K562 (cell line): ENCODE results near the gene KAT6B. TPM values are rescaled to one million over a fixed set of nuclear protein-coding genes. Genes with fewer than 3 reads are reported as not detected.

ENCODE experiments used
- ADNP ChIP-seq: fragments of 200-800 bp; sonication (Bioruptor generic); IDR thresholded peaks from 2 replicates; pipeline ENCODE4 v1.6.1; 2016; ENCODE audit warnings: missing genetic modification characterization, missing compliant biosample characterization
- CBX8 ChIP-seq: fragments of 200-600 bp; sonication (generic); IDR thresholded peaks from 2 replicates; pipeline ENCODE4 v1.6.1; 2012; ENCODE audit warnings: borderline replicate concordance, mixed run types, low read depth, mild to moderate bottlenecking, moderate library complexity, mixed read lengths, low read length, control low read depth, inconsistent platforms; ENCODE audit not compliant: poor library complexity, severe bottlenecking; ENCODE audit errors: extremely low read depth
- E4F1 ChIP-seq: fragments of 250-450 bp; sonication (Bioruptor Pico); IDR thresholded peaks from 2 replicates; pipeline ENCODE4 v1.5.0; 2021; ENCODE audit warnings: mild to moderate bottlenecking, borderline replicate concordance
- ELF2 ChIP-seq: fragments of 250-450 bp; sonication (Bioruptor Pico); IDR thresholded peaks from 2 replicates; pipeline ENCODE4 v1.5.0; 2021; ENCODE audit warnings: mild to moderate bottlenecking
- ERF ChIP-seq: fragments of 450-650 bp; formaldehyde crosslinking; IDR thresholded peaks from 2 replicates; pipeline ENCODE4 v1.4.0; 2020; ENCODE audit warnings: mild to moderate bottlenecking, mixed read lengths
- HDGF ChIP-seq: fragments of 450-650 bp; IDR thresholded peaks from 2 replicates; pipeline ENCODE4 v1.6.1; 2016
- HINFP ChIP-seq: fragments of 450-650 bp; conservative IDR thresholded peaks from 2 replicates; pipeline ENCODE4 v1.6.1; 2016; ENCODE audit warnings: missing genetic modification characterization, low read depth, mild to moderate bottlenecking, control low read depth, missing compliant biosample characterization
- IRF9 ChIP-seq: fragments of 450-650 bp; IDR thresholded peaks from 2 replicates; pipeline ENCODE4 v1.6.1; 2016; ENCODE audit warnings: missing biosample characterization, missing genetic modification characterization
- KHSRP ChIP-seq: fragments of 450-650 bp; IDR thresholded peaks from 2 replicates; pipeline ENCODE4 v1.6.1; 2017
- KLF1 ChIP-seq: fragments of 450-650 bp; IDR thresholded peaks from 2 replicates; pipeline ENCODE4 v1.6.1; 2016; ENCODE audit warnings: missing genetic modification characterization, missing compliant biosample characterization
- MAX ChIP-seq: sonication (generic); formaldehyde crosslinking; IDR thresholded peaks from 2 replicates; pipeline ENCODE4 v1.9.0; 2022; ENCODE audit warnings: mild to moderate bottlenecking, missing genetic modification reagents
- MTF1 ChIP-seq: fragments of 250-450 bp; sonication (Bioruptor Pico); IDR thresholded peaks from 2 replicates; pipeline ENCODE4 v1.9.0; 2021; ENCODE audit warnings: moderate library complexity, mild to moderate bottlenecking, inconsistent platforms, borderline replicate concordance
- PPARD ChIP-seq: fragments of 250-450 bp; sonication (Bioruptor Pico); IDR thresholded peaks from 2 replicates; pipeline ENCODE4 v1.8.0; 2022; ENCODE audit warnings: inconsistent platforms, mild to moderate bottlenecking, moderate library complexity
- PRMT5 ChIP-seq: sonication (generic); formaldehyde crosslinking; IDR thresholded peaks from 2 replicates; pipeline ENCODE4 v1.5.0; 2020; ENCODE audit warnings: missing genetic modification reagents
- RBBP5 ChIP-seq: fragments of 200-600 bp; sonication (generic); IDR thresholded peaks from 2 replicates; pipeline ENCODE4 v1.6.1; 2012; ENCODE audit warnings: borderline replicate concordance, mild to moderate bottlenecking, low read length, control low read depth, inconsistent platforms; ENCODE audit not compliant: insufficient read depth, poor library complexity, severe bottlenecking
- RNF2 ChIP-seq: sonication (generic); IDR thresholded peaks from 2 replicates; pipeline ENCODE4 v1.6.1; 2016
- SFPQ ChIP-seq: fragments of 200-400 bp; formaldehyde crosslinking; IDR thresholded peaks from 2 replicates; pipeline ENCODE4 v1.6.1; 2017; ENCODE audit warnings: mild to moderate bottlenecking, low read depth, low read length, moderate library complexity
- TEAD1 ChIP-seq, 2 experiments: fragments of 450-650 bp in 1 of 2; sonication (generic) in 1 of 2; formaldehyde crosslinking; IDR thresholded peaks; 2 replicates each; pipeline versions ENCODE4 v1.4.0 to v1.8.0; 2020 to 2022; ENCODE audit warnings: mild to moderate bottlenecking in 2 of 2, missing genetic modification reagents in 1 of 2
- ZKSCAN8 ChIP-seq: fragments of 200-800 bp; sonication (Bioruptor generic); IDR thresholded peaks from 2 replicates; pipeline ENCODE4 v1.6.1; 2016; ENCODE audit warnings: missing genetic modification characterization, missing compliant biosample characterization
- ZNF124 ChIP-seq: sonication (generic); formaldehyde crosslinking; IDR thresholded peaks from 2 replicates; pipeline ENCODE4 v1.8.1; 2022; ENCODE audit warnings: missing genetic modification reagents
- ZNF140 ChIP-seq: fragments of 250-450 bp; sonication (Bioruptor Pico); IDR thresholded peaks from 2 replicates; pipeline ENCODE4 v1.8.0; 2021; ENCODE audit warnings: moderate library complexity, mild to moderate bottlenecking, inconsistent platforms
- ZNF232 ChIP-seq: sonication (generic); formaldehyde crosslinking; IDR thresholded peaks from 2 replicates; pipeline ENCODE4 v1.8.0; 2022; ENCODE audit warnings: mild to moderate bottlenecking, missing genetic modification reagents
- polyA plus RNA-seq, 8 experiments: library from polyadenylated mRNA; depleted of rRNA in 4 of 8; stranded (reverse) in 5 of 8; unstranded in 3 of 8; fragments of >200 nt; fragmentation: Nextera tagmentation in 2 of 8; fragmentation: Illumina TruSeq in 1 of 8; extraction: Ambion mirVana in 2 of 8; extraction: Trizol in 1 of 8; gene quantifications; 2 replicates each; pipeline versions ENCODE4 v1.2.1 to v1.2.3, GENCODE V29; 2011 to 2014; ENCODE audit warnings: inconsistent platforms in 1 of 8, missing spikeins in 1 of 8
- total RNA-seq, 7 experiments: library from RNA; depleted of rRNA in 6 of 7; stranded (reverse); fragments of >200 nt in 6 of 7; fragmentation: Illumina TruSeq in 2 of 7; extraction: Trizol in 2 of 7; gene quantifications; 2 replicates each; pipeline versions ENCODE4 v1.2.1 to v1.2.3, GENCODE V29; 2011 to 2021; ENCODE audit warnings: low replicate concordance in 1 of 7

KAT6B gene
- total and polyA plus RNA-seq, 9 of the 15 experiments (the other 6 are each of a cell fraction or from before 2014, with no cell fraction given) = 1.4 to 9.2 (median 6.8) TPM

- no peak for TF ChIP-seq HINFP (tag)
- no peak for TF ChIP-seq CBX8
- TF ChIP-seq MTF1 (CRISPR knock-in tag) = no peak
- TF ChIP-seq ZNF232 (CRISPR knock-in tag) = no peak
- no peak for TF ChIP-seq PRMT5 (CRISPR knock-in tag)
- no peak for TF ChIP-seq PPARD (CRISPR knock-in tag)
- no peak for TF ChIP-seq ELF2 (CRISPR knock-in tag)
- TF ChIP-seq SFPQ = no peak
- no peak for TF ChIP-seq ERF
- TF ChIP-seq KHSRP = no peak
- TF ChIP-seq ZNF140 (CRISPR knock-in tag) = no peak
- peak in 1 of 2 experiments; percentile 34; a peak in 1 of 4 replicates for TF ChIP-seq TEAD1 (CRISPR knock-in tag; IDR thresholded peaks at IDR 0.05)
- no peak for TF ChIP-seq MAX
- TF ChIP-seq HDGF = no peak
- TF ChIP-seq ADNP (tag) = no peak
- TF ChIP-seq IRF9 = peak; percentile 85
- no peak for TF ChIP-seq E4F1 (CRISPR knock-in tag)
- TF ChIP-seq RBBP5 = no peak
- TF ChIP-seq RNF2 = no peak
- TF ChIP-seq ZKSCAN8 (CRISPR knock-in tag) = no peak
- no peak for TF ChIP-seq ZNF124 (CRISPR knock-in tag)
- TF ChIP-seq KLF1 (tag) = no peak
Observed at GRCh38 chr10:75048669-75049098, 222.3 kb downstream of the KAT6B start (continued).
